T-helper 1 cell treated with Interleukin-12 subunit alpha and Interleukin-12 subunit beta and Interleukin-4 antibody, amounts not matched to agents 30 ng/mL and 1 ng/mL, for 36 hours (primary cell): ENCODE results near the gene CLBA1. TPM values are rescaled to one million over a fixed set of nuclear protein-coding genes. Genes with fewer than 3 reads are reported as not detected.
"Not testable (repeated sequence)": the region's sequence is repeated elsewhere in the genome, so short reads cannot be mapped to it uniquely, and the experiment has no call there.

ENCODE experiments used
- intact Hi-C: fragments of 100-400 bp; cut with micrococcal nuclease; formaldehyde crosslinking; loops from one replicate; pipeline ENCODE4 v1.15.1; 2024
- total RNA-seq: library from RNA; stranded (reverse); gene quantifications from 2 replicates; pipeline ENCODE4 v1.2.3, GENCODE V29; 2022

Gene CLBA1
- total RNA-seq, 1 donor from 2014 or later: 0.69 TPM

DNA sequence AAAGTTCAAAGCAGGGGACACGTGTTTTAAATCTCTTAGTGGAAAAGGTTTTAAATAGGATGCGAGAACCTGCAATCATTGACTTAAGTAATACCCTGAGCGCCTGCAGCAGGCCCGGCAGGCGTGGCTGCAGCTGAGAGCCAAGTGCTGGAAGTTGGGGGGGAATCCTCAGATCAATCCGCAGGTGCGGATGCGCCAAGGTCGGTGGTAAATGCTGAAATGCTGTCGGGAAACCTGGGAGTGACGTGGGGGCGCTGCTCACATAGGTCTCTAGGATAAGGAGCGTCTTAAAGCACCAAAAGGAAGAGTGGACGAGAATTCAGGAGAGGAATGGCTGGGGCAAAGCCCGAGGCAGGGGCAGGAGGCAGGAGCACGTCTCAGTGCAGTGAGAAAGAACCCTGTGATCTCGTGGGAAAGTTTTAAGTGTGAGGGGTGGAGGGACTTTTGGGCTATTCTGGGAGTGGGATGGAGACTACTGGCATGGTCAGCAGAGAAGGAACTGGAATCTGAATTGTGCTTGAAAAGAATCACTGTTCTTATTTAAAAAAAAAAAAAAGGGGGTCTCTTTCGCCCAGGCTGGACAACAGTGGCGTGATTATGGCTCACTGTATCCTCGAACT, 36.2 kb downstream of the CLBA1 start:
- intact Hi-C loops: loop anchor here (1.0 to 2.0 kb wide), 8 partner anchors 24 to 470 kb away; partner anchors contain the start of genes BRF1, CLBA1, GPR132 and TEDC1

DNA sequence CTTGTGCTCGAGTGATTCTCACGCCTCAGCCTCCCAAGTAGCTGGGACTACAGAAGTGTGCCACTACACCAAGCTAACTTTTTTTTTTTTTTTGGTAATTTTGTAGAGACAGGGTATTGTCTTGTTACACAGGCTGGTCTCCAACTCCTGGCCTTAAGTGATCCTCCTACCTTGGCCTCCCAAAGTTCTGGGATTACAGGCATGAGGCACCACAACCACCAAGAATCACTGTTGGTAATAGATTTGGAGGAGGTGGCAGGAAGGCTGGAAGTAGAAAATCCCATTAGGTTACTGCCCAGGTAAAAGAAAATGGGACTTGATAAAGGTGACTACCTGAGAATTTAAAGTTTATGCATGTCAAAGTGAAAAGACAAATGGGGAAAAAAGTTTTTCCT, 36.7 kb downstream of the CLBA1 start:
- intact Hi-C loops: no loop called here

DNA sequence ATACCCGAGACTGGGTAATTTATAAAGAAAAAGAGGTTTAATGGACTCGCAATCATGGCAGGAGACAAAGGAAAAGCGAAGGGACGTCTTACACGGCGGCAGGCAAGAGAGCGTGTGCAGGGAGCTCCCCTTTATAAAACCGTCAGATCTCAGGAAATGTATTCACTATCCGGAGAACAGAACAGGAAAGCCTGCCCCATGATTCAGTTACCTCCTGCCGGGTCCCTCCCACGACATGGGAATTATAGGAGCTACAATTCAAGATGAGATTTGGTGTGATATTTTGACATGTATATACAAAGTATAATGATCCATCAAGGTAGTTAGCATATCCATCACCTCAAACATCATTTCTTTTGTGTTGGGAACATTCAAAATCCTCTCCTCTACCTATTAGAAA, 37.6 kb downstream of the CLBA1 start:
- intact Hi-C loops: no loop called here

DNA sequence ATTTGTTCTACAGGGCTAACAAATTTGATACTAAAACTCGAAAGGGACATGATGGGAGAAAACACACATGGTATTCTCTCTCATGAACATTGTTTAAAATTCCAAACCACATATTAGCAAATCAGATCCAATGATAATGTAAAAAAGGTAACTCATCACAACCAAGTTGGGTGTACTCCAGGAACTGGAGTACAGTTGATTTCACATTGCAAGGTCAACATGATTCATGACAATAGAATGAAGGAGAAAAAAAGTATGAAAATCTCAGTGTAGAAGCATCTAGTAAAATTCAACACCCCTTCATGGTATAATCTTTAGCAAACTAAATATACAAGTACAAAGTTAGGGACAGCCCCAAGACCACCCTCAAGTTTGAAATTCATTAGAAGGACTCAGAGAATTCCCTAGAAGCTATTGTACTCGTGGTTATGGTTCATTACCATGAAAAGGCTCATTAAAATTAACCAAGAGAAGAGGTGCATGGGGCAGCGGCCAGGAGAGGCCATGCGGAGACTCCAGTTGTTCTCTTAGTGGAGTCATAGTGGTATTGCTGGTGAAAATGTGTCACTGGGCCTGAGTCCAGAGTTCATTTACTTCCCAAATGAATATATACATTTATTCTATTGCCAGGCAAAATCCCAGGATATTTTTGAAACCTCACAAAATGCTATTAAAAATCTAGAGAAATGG, 38.3 kb downstream of the CLBA1 start:
- intact Hi-C loops: no loop called here

DNA sequence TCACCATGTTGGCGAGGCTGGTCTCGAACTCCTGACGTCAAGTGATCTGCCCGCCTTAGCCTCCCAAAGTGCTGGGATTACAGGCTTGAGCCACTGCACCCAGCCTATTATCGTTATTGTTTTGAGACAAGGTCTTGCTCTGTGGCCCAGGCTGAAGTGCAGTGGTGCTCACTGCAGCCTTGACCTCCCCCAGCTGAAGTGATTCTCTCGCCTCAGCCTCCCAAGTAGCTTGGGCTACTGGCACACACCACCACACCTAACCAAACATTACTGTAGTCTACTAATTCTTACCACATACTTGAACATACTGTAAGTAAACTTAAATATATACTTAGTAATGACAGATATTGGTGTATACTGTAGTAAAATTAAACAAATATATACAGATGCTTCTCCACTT, 39.8 kb downstream of the CLBA1 start:
- intact Hi-C loops: no loop called here

DNA sequence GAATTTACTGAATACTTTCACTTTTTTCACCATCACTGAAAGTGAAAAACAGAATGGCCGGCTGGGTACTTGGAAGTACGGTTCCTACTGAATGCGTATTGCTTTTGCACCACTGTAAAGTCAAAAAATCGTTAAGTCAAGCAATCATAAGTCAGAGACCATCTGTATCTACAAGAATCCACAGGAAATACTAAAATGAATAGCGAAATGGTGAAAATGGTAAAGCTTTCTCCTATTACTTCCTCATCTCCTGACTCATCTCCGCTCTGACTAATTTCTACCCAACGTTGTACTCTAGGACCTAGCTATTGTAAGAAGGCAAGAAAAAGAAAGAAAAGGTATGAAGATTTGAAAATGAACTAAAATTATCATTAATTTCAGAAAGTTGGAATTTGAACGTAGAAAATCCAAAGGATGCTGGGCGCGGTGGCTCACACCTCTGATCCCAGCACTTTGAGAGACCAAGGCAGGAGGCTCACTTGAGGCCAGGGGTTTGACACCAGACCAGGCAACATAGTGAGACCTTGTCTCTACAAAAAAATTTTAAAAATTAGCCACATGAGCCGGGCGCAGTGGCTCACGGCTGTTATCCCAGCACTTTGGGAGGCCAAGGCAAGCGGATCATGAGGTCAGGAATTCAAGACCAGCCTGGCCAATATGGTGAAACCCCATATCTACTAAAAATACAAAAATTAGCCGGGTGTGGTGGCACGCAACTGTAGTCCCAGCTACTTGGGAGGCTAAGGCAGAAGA, 40.6 kb downstream of the CLBA1 start:
- intact Hi-C loops: no loop called here

DNA sequence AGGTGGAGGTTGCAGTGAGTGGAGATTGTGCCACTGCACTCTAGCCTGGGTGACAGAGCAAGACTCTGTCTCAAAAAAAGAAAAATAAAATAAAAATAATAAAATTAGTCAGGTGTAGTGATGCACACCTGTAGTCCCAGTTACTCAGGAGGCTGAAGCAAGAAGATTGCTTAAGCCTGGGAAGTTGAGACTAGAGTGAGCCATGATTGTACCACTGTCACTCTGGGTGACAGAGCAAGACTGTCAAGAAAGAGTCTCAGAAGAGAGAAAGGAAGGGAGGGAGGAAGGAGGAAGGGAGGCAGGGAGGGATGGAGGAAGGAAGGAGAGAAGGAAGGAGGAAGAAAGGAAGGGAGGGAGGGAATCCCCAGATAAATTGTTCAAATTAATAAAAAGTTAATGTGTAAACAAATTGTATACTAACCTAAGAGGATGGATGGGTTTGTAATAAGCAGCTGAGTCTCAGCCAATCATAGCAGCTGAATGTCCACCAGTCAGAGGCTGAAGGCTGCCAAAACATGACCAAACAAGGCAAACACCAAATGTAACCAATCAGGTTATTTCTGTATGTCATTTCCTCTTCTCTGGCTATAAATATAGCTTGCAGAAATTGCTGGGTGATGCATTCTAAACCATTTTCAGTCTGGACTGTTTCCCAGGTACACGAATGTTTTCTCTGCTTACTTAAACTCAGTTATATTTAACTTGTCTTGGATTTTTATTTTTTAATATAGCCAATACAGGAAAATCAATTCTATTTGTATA, 41.4 kb downstream of the CLBA1 start:
- intact Hi-C loops: no loop called here

DNA sequence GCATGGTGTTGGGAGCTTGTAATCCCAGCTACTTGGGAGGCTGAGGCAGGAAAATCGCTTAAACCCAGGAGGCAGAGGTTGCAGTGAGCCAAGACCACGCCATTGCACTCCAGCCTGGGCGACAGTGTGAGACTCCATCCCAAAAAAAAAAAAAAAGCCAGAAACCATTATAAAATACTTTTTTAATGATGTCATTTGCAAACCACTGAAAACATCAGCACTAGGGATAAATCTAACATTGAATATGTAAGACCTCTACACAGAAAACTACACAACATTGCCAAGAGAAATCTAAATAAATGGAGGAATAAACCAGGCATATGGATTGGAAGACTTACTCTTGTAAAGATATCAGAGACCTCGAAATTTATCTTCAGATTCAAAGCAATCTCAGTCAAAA, 42.1 kb downstream of the CLBA1 start:
- intact Hi-C loops: not testable (repeated sequence)

DNA sequence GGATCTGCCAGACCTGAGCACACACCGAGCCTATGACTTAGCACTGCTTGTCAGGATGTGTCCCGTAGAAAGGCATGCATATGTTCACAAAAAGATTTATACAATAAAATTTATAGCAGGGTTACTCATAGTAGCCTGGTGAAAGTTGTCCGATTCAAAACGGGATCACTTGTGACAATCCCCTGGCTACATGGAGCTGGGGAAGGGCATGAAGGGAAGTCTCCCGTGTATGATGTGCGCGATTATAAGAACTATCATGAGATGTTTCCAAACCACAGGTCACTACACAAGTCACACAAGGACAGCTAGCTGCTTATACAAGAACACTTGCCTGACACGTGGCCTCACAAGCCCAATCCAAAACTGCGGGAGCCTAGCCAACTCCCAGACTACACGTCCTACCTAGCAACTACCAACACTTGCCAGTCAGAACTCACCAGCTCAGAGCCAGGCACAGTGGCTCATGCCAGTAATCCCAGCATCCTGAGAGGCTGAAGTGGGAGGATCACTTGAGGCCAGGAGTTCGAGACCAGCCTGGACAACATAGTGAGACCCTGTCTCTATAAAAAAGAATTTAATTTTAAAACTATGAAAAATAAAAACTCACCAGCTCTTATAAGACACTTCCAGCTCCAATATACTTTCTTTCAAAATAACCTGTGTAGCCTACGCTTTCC, 42.8 kb downstream of the CLBA1 start:
- intact Hi-C loops: no loop called here

DNA sequence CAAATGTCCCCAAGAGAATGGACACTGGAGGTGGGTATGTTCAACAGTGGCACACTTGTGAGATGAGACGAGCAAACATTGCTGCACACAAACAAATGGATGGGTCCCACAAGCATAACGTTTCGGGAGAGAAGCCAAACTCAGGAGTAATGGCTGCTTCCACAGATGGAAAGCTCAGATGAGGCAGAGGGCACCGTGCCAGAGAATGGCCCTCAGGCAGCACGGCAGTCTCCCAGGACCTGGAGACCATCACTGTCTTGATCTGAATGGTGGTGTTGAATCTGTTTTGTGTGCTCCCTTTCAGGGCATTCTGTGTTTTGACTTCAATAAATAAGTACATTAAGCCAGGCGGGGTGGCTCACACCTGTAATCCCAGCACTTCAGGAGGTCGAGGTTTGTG, 43.8 kb downstream of the CLBA1 start:
- intact Hi-C loops: no loop called here

DNA sequence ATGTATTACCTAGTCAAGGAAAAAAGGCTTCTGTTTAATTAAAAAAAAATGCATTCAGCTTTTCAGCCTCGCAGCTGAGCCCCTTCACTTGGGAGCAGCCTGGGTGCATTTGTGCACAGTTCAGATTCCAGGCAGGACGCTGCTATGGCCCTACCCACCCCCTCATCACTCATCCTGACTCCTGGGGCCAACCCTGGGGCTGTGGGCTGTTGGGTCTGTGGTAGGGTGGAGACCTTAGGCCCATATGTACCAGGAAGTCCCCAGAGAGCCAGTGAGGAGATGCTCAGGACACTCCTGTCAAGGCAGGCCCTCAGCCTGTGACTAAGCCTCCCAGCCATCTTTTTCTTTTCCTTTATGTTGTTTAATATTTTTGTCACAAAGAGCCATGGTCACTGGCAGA, 44.6 kb downstream of the CLBA1 start:
- intact Hi-C loops: no loop called here

DNA sequence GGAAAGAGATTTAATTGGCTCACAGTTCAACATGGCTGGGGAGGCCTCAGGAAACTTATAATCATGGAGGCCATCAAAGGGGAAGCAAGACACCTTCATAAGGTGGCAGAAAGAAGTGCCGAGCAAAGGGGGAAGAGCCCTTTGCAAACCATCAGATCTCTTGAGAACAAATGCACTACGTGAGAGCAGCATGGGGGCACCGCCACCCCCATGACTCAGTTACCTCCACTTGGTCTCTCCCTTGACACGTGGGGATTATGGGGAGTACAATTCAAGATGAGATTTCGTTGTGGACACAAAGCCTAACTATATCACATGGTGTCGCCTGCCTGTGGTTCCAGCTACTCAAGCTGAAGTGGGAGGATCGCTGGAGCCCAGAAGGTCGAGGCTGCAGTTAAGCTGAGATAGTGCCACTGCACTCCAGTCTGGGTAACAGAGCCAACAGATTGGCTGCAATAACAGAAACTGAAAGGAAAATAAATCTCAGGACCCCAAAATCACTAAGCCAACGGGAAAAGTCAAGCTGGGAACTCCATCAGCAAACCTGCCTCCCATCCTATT, 45.3 kb downstream of the CLBA1 start:
- intact Hi-C loops: no loop called here

DNA sequence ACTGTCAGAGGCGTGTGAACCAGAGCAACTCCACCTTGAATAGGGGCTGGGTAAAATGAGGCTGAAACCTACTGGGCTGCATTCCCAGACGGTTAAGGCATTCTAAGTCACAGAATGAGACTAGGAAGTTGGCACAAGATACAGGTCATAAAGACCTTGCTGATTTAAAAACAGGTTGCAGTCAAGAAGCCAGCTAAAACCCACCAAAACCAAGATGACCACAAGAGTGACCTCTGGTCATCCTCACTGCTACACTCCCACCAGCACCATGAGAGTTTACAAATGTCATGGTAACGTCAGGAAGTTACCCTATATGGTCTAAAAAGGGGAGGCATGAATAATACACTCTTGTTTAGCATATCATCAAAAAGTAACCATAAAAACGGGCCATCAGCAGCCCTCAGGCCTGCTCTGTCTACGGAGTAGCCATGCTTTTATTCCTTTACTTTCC, 46.9 kb downstream of the CLBA1 start:
- intact Hi-C loops: not testable (repeated sequence)

DNA sequence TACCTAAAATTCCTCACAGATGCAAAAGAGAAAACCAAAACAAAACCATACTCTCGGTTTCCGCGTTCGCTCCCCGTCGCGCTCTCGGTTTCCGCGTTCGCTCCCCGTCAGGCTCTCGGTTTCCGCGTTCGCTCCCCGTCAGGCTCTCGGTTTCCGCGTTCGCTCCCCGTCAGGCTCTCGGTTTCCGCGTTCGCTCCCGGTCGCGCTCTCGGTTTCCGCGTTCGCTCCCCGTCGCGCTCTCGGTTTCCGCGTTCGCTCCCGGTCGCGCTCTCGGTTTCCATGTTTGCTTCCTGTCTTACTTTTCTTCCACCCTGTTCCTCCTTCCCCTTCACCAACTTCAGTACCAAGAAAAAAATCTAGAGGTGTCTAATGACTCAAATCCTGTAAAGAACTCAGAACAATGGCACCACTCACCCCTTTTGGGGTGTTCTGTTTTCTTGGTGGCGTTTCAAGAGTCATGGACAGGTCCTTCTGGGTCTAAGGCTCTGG, 47.9 kb downstream of the CLBA1 start:
- intact Hi-C loops: not testable (repeated sequence)

DNA sequence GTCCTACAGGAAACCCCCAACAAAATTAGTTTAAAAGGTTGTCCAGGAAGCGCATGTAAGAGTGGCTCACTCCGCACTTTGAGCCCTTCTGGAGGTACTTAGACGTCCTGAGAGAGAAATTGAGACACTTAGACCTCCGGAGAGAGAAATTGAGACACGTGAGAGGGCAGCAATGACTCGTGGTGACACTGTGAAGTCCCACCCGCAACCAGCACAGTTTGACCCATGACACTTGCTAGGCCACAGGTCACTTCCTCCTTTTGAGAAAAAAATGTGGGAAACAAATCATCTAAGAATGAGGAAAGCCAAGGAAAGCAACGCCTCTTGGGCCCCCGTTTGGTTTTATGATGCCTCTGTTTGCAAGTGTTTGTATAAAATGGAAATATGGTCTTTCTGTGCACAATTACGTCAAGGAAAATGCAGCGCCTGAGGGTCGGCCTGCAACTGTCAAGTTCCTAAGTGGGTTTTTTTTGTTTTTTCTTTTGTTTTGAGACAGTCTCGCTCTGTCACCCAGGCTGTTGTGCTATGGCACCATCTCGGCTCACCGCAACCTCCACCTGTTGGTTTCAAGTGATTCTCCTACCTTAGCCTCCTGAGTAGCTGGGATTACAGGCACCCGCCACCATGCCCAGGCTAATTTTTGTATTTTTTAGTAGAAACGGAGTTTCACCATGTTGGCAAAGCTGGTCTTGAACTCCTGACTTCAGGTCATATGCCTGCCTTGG, 48.9 kb downstream of the CLBA1 start:
- intact Hi-C loops: no loop called here

DNA sequence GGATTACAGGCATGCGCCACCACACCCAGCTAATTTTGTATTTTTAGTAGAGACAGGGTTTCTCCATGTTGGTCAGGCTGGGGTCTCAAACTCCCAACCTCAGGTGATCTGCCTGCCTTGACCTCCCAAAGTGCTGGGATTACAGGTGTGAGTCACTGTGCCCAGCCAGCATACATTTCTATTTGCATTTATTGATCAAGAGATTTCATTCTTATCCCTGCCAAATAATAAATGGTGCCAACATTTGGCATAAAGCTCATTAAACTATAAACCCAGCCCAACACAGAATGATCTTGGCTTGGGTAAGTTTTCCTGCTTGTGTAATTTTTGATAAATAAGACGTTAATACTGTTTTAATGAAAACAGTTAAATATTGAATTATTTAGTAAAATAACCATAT, 50.0 kb downstream of the CLBA1 start:
- intact Hi-C loops: not testable (repeated sequence)

DNA sequence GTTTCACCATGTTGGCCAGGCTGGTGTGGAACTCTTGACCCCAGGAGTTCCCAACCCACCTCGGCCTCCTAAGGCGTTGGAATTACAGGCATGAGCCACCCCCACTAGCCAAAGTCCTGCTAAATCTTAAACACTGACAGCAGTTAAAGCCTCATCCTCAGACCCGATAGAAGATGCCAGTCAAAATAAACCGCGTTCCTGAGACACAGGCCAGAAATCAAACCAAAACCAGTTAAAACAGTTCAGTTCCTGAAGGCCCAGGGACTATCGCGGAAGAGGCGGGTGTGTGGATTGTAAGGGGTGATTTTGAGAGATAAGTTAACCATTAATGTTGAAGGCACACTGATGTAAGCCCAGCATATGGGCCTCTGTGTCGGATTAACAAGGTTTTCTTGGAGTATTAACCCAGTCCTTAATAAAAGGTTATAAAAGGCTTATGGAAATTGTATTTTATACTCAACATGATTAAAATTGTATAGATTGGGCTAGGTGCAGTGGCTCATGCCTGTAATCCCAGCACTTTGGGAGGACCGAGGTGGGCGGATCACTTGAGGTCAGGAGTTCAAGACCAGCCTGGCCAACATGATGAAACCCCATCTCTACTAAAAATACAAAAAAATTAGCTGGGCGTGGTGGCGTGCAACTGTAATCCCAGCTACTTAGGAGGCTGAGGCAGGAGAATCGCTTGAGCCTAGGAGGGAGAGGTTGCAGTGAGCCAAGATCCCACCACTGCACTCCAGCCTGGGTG, 54.0 kb downstream of the CLBA1 start:
- intact Hi-C loops: no loop called here

DNA sequence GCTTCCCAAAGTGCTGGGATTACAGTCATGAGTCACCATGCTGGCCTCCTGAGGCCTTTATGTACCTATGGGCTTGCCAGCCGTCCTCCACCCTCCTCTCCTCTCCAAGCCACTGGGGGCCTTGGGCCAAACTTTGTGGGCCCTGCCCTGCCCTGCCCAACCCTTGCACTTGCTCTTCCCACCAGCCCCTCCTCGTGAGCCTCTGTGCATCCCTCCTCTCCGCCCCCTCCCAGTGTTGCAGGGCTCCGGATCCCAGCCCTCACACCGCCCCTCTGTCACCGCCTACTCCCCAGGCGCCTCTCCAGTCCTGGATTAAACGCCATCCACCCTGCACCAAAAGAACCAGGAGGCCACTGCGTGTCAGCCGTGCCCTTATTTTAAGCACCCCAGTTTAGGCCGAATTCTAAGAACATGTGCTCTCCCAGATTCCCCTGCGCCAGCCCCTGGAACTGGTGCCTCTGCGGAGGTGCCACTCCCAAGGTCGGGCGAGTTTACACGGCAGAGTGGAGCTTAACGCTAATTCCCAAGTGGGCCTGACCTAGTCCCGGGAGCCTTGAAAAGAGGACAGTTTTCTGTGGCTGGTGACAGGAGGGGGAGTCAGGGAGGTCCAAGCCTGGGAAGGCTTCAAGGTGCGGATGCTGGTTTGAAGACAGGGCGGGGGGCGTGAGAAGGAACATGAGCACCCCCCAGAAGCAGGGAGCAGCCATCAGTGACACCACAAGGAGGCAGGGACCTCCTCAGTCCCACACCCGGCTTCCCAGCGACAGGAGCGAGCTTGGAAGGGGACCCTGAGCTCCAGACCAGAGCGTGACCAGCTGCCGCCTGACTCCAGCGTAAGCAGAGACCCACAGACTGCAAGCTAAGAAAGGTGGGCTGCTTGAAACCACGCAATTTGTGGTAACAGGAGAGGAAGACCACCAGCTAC, 56.5 kb downstream of the CLBA1 start:
- intact Hi-C loops: no loop called here
